GM19395 (cell line): Measurements from ENCODE around the gene HOXA10.

Source experiments
- ATAC-seq: cut with Tn5 transposase; IDR thresholded peaks from one replicate; pipeline ENCODE4 v1.9.1; 2021; ENCODE audit warnings: mild to moderate bottlenecking, moderate library complexity; ENCODE audit not compliant: unreplicated experiment

HOXA10 gene

GRCh38 chr7:27146491-27147198 lies 27.5 kb downstream of the HOXA10 start:
- ATAC-seq = no peak

GRCh38 chr7:27145914-27146412 lies 28.2 kb downstream of the HOXA10 start:
- ATAC-seq = no peak

DNA sequence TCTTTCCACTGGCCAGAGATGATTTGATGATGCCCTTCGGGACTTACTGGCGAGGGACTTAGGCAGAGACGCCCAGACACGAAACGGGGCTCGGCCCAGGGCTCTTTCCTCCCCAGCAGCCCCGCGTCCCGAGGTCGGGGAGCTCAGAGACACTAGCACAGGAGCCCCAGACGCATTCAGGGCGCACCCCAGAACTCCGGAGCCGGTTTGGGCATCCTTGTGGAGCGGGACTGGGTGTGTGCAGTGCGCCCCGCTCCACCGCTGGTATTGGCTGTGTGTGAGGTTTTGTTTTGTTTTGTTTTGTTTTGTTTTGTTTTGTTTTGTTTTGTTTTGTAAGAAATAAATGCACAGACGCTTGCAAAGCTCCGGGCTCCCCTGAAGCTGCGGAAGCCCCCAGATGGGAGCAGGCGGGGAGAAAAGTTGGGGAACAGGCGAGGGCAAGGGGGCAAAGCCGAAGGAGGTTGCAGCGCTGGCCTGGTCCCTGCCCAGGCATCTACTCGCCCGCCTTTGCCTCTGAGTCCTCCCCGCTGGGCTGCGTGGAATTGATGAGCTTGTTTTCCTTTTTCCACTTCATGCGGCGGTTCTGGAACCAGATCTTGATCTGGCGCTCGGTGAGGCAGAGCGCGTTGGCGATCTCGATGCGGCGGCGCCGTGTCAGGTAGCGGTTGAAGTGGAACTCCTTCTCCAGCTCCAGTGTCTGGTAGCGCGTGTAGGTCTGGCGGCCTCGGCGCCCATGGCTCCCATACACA lies 28.8 kb downstream of the HOXA10 start:
- no peak for ATAC-seq

DNA sequence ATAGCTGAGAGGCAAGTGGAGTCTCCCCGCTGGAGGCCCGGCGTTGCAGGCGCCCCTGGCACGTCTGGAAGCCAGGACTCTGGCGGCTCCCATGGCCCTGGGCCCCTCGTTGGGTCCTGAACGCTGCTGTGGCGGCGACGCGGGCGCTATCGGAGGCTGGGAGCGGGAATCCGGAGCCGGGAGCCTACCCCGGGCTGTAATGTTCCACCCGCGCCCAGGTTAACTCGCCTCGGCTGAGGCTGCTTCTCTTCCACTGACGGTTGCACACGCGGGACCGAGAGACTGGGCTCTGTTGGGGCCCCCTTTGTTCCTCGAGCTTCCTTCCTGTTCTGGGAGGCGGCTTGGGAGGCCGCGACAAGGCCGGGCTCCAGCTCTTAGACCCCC lies 29.3 kb downstream of the HOXA10 start:
- ATAC-seq = no peak

DNA sequence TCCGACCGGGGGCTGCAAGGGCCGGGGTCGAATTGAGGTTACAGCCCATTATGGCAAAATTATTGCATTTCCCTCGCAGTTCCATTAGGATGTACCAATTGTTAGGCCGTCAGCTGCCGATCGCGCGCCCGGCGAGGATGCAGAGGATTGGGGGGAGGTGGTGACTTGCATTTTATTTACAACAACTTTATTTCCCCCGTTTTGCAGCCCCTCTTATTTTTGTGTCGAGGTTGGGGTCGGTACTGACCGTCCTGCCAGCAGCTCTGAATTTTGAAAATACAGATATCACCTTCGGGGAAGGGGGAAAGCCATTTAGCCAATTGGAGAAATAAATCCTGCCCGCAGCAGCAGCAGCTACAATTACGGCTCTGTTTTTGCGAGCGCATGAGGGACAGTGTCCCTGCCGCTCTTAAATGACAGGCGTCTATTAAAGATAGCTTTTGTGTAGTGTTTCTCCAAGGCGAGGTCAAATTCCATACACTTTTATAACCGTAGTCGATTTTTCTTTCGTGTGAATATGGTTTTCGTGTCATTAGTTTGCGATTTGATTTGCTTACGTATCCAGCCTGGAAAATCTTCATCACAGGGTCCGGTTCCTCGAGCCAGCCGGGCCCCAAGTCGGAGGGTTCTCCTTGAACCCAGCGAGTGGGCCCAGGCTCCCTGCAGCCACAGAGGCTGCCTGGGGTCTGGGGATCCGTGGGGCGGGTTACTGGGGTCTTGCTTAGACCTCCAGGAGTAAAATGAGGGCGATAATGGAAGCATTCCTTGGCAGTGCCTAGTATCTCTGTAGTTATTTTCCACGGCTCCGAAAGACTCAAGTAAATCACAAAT lies 30.0 kb downstream of the HOXA10 start:
- ATAC-seq = no peak

- ATAC-seq = no peak
These were observed 30.8 kb downstream of the HOXA10 start, which contains the start of gene HOXA5 for GRCh38 chr7:27143023-27143949. HOXA5 (minus strand) TSS chr7:27143681; CDS start chr7:27143607, 74 bp downstream.

- ATAC-seq = no peak
These were observed 31.5 kb downstream of the HOXA10 start for GRCh38 chr7:27142580-27143022.

- no peak for ATAC-seq
These were observed 32.1 kb downstream of the HOXA10 start for GRCh38 chr7:27141923-27142579.

DNA sequence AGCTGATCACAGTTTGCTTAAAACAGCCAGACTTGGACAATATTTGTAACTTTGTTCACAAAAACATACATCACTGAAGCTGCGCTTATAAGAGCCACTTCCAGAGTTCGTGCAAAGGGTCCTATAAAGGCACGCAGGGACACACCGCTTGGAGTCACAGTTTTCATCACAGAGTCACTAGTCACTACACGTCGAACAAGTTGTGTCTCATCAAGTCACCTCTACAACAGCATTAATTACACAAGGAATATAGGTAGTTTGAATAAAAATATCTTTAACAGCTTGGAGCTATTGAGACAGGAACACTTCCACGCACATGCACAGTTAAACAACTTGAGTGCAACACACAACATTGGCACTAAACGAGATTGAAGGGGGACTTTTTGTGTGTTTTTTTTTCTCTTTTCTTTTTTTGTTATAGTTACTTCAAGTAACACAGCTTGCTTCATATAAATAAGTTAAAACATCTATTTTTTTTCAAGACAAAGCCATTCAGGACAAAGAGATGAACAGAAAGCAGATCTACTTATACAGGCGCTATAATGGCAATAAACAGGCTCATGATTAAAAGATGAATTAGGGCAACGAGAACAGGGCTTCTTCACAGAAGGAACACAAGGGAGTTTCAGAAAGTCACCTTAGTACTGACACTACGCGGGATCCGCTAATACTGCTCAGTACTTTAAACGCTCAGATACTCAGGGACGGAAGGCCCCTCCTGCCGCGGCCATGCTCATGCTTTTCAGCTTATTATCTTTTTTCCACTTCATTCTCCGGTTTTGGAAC lies 32.8 kb downstream of the HOXA10 start:
- no peak for ATAC-seq

DNA sequence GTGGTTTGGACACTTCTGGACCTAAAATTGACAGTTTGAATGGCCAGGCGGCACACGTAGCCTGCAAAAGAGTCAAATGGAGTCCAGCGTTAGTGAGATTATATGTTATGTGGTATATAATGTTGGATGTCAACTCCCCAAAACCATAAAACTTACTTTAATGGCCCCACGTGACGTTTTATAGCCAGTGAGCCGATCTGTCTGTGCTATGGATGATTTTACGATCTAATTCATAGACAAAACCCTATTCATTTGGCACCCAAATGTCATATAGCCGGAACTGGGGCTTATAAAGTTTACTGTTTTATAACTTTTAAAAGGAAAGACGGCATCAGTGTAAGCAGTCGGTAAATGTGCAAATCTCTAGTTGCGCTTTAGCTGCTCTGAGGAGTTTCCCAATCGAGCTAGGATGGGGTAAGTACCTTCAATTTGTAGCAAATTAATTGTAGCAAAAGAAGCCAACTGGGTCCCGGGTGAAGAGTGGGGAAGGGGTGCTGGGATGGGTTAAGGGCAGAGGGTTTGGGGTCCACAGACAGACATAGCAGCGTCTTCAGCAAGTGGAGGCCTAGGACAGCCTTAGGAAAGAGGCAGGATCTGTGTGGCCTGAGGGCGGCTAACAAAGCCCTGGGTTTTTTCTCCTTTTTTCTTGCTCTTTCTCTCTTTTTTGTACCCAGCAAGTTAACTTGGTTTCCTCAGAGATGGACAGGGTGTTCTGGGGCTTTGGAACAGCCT lies 33.8 kb downstream of the HOXA10 start:
- ATAC-seq = no peak

- no peak for ATAC-seq
These were observed 34.6 kb downstream of the HOXA10 start for GRCh38 chr7:27139334-27140125.

GRCh38 chr7:27138985-27139333 lies 35.2 kb downstream of the HOXA10 start:
- no peak for ATAC-seq

GRCh38 chr7:27138472-27138871 lies 35.6 kb downstream of the HOXA10 start:
- no peak for ATAC-seq

- ATAC-seq = no peak
These were observed 36.3 kb downstream of the HOXA10 start for GRCh38 chr7:27137640-27138315.

DNA sequence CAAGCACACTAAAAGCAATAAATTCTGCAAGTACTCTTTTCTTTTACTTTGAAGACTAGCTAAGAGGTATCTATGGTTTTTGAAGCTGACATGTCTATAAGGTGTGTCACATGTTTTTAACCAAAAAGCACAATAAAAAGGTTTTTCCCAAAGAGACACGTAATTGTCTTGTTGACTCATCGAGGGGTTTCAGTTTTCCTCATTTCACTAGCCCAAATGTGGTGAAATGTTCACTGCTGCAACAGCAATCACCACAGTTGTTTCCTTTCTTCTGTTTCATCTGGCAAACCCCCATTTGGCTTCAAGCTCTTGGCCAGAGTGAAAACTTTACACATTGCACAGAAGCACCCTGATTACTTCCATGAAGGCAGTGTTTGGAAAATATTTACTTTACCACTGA lies 39.7 kb downstream of the HOXA10 start:
- no peak for ATAC-seq

GRCh38 chr7:27133409-27134231 lies 40.5 kb downstream of the HOXA10 start:
- ATAC-seq = no peak
